Keratinocyte (primary cell): Measurements from ENCODE around the gene PHF3.

Source experiments
- CTCF ChIP-seq, 3 experiments: IDR thresholded peaks in 1 of 3; conservative IDR thresholded peaks in 1 of 3; optimal IDR thresholded peaks in 1 of 3; 2 replicates in 2 of 3; 3 replicates in 1 of 3; pipeline versions ENCODE3 to v1.5.1; 2011; ENCODE audit warnings: low read length in 3 of 3, mild to moderate bottlenecking in 3 of 3, moderate library complexity in 2 of 3, control low read depth in 1 of 3, inconsistent platforms in 1 of 3; ENCODE audit not compliant: insufficient read depth in 2 of 3; ENCODE audit errors: extremely low read depth in 1 of 3
- EZH2 ChIP-seq: IDR thresholded peaks from one replicate; pipeline ENCODE4 v1.6.1; 2012; ENCODE audit warnings: inconsistent platforms, mild to moderate bottlenecking, low read length, moderate library complexity

- no peak for TF ChIP-seq CTCF (optimal IDR thresholded peaks at IDR 0.05 in 1 of 3, IDR thresholded peaks at IDR 0.05 in 1 of 3, conservative IDR thresholded peaks at IDR 0.05 in 1 of 3; ENCODE audit: extremely low read depth in 1 of 3, insufficient read depth in 2 of 3, low read length in 3 of 3)
- no peak for TF ChIP-seq EZH2
These were observed 20.0 kb upstream of the PHF3 start for GRCh38 chr6:63615590-63615989.
